HG03060 (cell line): ENCODE results near the gene WDR86.

Source experiments
- ATAC-seq: cut with Tn5 transposase; IDR thresholded peaks from one replicate; pipeline ENCODE4 v1.9.1; 2021; ENCODE audit warnings: low read depth, moderate number of reproducible peaks; ENCODE audit not compliant: unreplicated experiment

The WDR86 gene

GRCh38 chr7:151428378-151429236, 18.8 kb upstream of the WDR86 start:
- ATAC-seq = no peak

GRCh38 chr7:151427705-151428377, 18.0 kb upstream of the WDR86 start:
- no peak for ATAC-seq

- no peak for ATAC-seq
Measured at GRCh38 chr7:151426904-151427704, 17.3 kb upstream of the WDR86 start.

GRCh38 chr7:151426441-151426903, 16.6 kb upstream of the WDR86 start:
- ATAC-seq = no peak

GRCh38 chr7:151425670-151426440, 16.0 kb upstream of the WDR86 start:
- no peak for ATAC-seq

- no peak for ATAC-seq
Measured at GRCh38 chr7:151424799-151425198, 15.0 kb upstream of the WDR86 start.

GRCh38 chr7:151423936-151424335, 14.1 kb upstream of the WDR86 start:
- no peak for ATAC-seq

- no peak for ATAC-seq
Measured at GRCh38 chr7:151423226-151423625, 13.4 kb upstream of the WDR86 start.

GRCh38 chr7:151422212-151422611, 12.4 kb upstream of the WDR86 start:
- ATAC-seq = no peak

GRCh38 chr7:151420144-151420543, 10.3 kb upstream of the WDR86 start:
- no peak for ATAC-seq

GRCh38 chr7:151416941-151417315, 7.1 kb upstream of the WDR86 start:
- ATAC-seq = no peak

- no peak for ATAC-seq
Measured at GRCh38 chr7:151416112-151416940, 6.5 kb upstream of the WDR86 start.

- ATAC-seq = no peak
Measured at GRCh38 chr7:151415375-151416105, 5.7 kb upstream of the WDR86 start.

GRCh38 chr7:151413241-151413640, 3.4 kb upstream of the WDR86 start:
- ATAC-seq = no peak

- no peak for ATAC-seq
Measured at GRCh38 chr7:151412318-151412717, 2.5 kb upstream of the WDR86 start.

GRCh38 chr7:151411551-151411950, 1.7 kb upstream of the WDR86 start:
- no peak for ATAC-seq

- no peak for ATAC-seq
Measured at GRCh38 chr7:151410405-151411390, 860 bp upstream of the WDR86 start.
